ENCODE measurements around the gene SGMS1. TPM values are rescaled to one million over a fixed set of nuclear protein-coding genes. Genes with fewer than 3 reads are reported as not detected.

SGMS1 gene
- total and polyA plus RNA-seq, 2 donors (not counting 3 experiments of a cell fraction or from before 2014, with no cell fraction given), result 9.7 to 23.7 TPM

DNA sequence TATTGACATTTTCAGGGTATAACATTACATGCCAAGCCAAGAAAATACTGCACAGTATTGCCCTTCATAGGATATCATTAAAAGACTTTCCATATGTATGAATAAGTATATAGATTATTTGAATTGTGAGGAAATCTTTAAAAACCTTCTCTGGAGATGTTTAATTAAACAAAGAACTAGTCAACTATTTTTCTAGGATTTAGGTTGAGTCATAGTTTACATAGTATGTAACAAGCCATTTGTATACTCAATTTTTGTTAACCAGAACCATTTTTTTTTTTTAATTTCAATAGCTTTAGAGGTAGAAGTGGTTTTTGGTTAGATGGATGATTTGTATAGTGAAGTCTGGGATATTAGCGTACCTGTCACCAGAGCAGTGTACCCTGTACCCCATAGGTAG is 221.3 kb downstream of the SGMS1 start:
- no peak overlapping the region for H3K27ac ChIP-seq (ENCODE audit: insufficient read depth, low read depth, low read length)
- TF ChIP-seq FOS (IDR thresholded peaks at IDR 0.05; ENCODE audit: borderline replicate concordance, insufficient read depth, low read length) (no peak), EZH2 (IDR thresholded peaks at IDR 0.05; ENCODE audit: borderline replicate concordance, low read depth, low read length, severe bottlenecking) (no peak), GATA2 (IDR thresholded peaks at IDR 0.05; ENCODE audit: insufficient read depth, insufficient read length, low read depth, low read length) (no peak), JUN (IDR thresholded peaks at IDR 0.05; ENCODE audit: borderline replicate concordance, insufficient read depth, insufficient read length, low read depth) (no peak), POLR2A (IDR thresholded peaks at IDR 0.05; ENCODE audit: low read depth, low read length) (no peak), POLR2AphosphoS5 (IDR thresholded peaks at IDR 0.05; ENCODE audit: insufficient read depth, low read depth, low read length) (no peak), MYC (IDR thresholded peaks at IDR 0.05; ENCODE audit: low read depth, low read length) (no peak)
- TF ChIP-seq, protein P1, sequence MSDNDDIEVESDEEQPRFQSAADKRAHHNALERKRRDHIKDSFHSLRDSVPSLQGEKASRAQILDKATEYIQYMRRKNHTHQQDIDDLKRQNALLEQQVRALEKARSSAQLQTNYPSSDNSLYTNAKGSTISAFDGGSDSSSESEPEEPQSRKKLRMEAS (IDR thresholded peaks at IDR 0.05; ENCODE audit: insufficient read depth, insufficient read length), result no peak
- TF ChIP-seq, protein P2, sequence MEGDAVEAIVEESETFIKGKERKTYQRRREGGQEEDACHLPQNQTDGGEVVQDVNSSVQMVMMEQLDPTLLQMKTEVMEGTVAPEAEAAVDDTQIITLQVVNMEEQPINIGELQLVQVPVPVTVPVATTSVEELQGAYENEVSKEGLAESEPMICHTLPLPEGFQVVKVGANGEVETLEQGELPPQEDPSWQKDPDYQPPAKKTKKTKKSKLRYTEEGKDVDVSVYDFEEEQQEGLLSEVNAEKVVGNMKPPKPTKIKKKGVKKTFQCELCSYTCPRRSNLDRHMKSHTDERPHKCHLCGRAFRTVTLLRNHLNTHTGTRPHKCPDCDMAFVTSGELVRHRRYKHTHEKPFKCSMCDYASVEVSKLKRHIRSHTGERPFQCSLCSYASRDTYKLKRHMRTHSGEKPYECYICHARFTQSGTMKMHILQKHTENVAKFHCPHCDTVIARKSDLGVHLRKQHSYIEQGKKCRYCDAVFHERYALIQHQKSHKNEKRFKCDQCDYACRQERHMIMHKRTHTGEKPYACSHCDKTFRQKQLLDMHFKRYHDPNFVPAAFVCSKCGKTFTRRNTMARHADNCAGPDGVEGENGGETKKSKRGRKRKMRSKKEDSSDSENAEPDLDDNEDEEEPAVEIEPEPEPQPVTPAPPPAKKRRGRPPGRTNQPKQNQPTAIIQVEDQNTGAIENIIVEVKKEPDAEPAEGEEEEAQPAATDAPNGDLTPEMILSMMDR (IDR thresholded peaks at IDR 0.05; ENCODE audit: extremely low read depth in 1 of 2, insufficient read depth in 1 of 2, low read depth in 1 of 2, low read length in 2 of 2), result no peak
- no peaks in the 10 kb centered on the region for H3K27me3 ChIP-seq (ENCODE audit: control insufficient read depth in 2 of 2, insufficient read depth in 2 of 2, low read length in 2 of 2)
- no peaks in the 10 kb centered on the region for H3K4me1 ChIP-seq (ENCODE audit: control insufficient read depth, extremely low read depth, insufficient read depth, low read length)
- H3K4me3 ChIP-seq (replicated peaks in 1 of 3; ENCODE audit: insufficient read depth in 1 of 3, low read depth in 1 of 3, low read length in 3 of 3), result no peak overlapping the region
- DNase-seq (ENCODE audit: low read depth, low spot score), result no peak
- no peak overlapping the region for H3K9ac ChIP-seq (replicated peaks; ENCODE audit: extremely low read depth, insufficient read depth, low read length)
- dilution Hi-C loops (cut with MboI; ENCODE audit: extremely low pct_ligation_motif_present, low sequenced_read_pairs), result no loop called here
- peaks cover 33% of the 10 kb centered on the region for H3K79me2 ChIP-seq (ENCODE audit: control insufficient read depth, insufficient read depth, low read length)
- ChIA-PET CTCF (interaction anchor here (1.1 to 1.5 kb wide), 2 partner anchors 13 to 35 kb away, joined by 3 read pairs; no protein-coding TSS in a partner anchor), POLR2A (no interaction called here)
- no peak overlapping the region for H2AFZ ChIP-seq (ENCODE audit: low read depth, low read length)
- no peaks in the 10 kb centered on the region for H3K9me3 ChIP-seq (replicated peaks; ENCODE audit: control insufficient read depth, insufficient read depth, low read length)
- intact Hi-C loops (cut with micrococcal nuclease), result no loop called here
- no peaks in the 10 kb centered on the region for H3K9me1 ChIP-seq (replicated peaks; ENCODE audit: control insufficient read depth, extremely low read depth, insufficient read depth, low read length)
- H3K36me3 ChIP-seq (ENCODE audit: control insufficient read depth in 2 of 2, extremely low read depth in 1 of 2, insufficient read depth in 2 of 2, low read length in 2 of 2), result no peaks in the 10 kb centered on the region
- FAIRE-seq, result no peak
- no peaks in the 10 kb centered on the region for H4K20me1 ChIP-seq (replicated peaks; ENCODE audit: control insufficient read depth, extremely low read depth, insufficient read depth, low read length)
- H3K4me2 ChIP-seq (ENCODE audit: insufficient read depth, low read length), result no peak overlapping the region
- BruUV-seq (replicated peaks), result no TSS peak

Measured in endothelial cell of umbilical vein (primary cell).